Activated CD8-positive, alpha-beta T cell treated with anti-CD3 and anti-CD28 coated beads for 36 hours (primary cell): Measurements from ENCODE around the gene TMCC1. TPM values are rescaled to one million over a fixed set of nuclear protein-coding genes. Genes with fewer than 3 reads are reported as not detected.

Experiments
- ATAC-seq: fragments of 200-7000 bp; cut with Tn5 transposase; one replicate; pipeline ENCODE4 v1.10.0; 2021; ENCODE audit warnings: mild to moderate bottlenecking, moderate library complexity
- CTCF ChIA-PET: fragments of 350-600 bp; sonication (Branson Sonifier 250); formaldehyde crosslinking; loops from one replicate; lab custom pipeline; 2021; ENCODE audit warnings: antibody characterized with exemption; lab: Charles Lee
- POLR2A ChIA-PET: fragments of 350-600 bp; sonication (Branson Sonifier 250); formaldehyde crosslinking; loops from one replicate; lab custom pipeline; 2021; ENCODE audit warnings: antibody characterized with exemption; lab: Charles Lee
- DNase-seq: peaks from one replicate; pipeline ENCODE4 v3.0.0-alpha.2; 2020
- H3K27ac Mint-ChIP-seq: one replicate; pipeline ENCODE4 v1.8.0; 2021; ENCODE audit warnings: mild to moderate bottlenecking, mixed read lengths
- H3K27me3 Mint-ChIP-seq: one replicate; pipeline ENCODE4 v1.8.0; 2021; ENCODE audit warnings: mixed read lengths
- H3K36me3 Mint-ChIP-seq: one replicate; pipeline ENCODE4 v1.8.0; 2021; ENCODE audit warnings: low read depth, mixed read lengths
- H3K4me1 Mint-ChIP-seq: one replicate; pipeline ENCODE4 v1.8.0; 2021; ENCODE audit warnings: low read depth, mixed read lengths
- H3K4me3 Mint-ChIP-seq: one replicate; pipeline ENCODE4 v1.8.0; 2021; ENCODE audit warnings: mild to moderate bottlenecking, moderate library complexity, mixed read lengths
- H3K9me3 Mint-ChIP-seq: one replicate; pipeline ENCODE4 v1.8.0; 2021; ENCODE audit warnings: mixed read lengths
- CTCF ChIP-seq: fragments of 200-600 bp; IDR thresholded peaks from one replicate; pipeline ENCODE4 v1.8.0; 2022; ENCODE audit warnings: antibody characterized with exemption, mild to moderate bottlenecking
- intact Hi-C: fragments of 100-400 bp; cut with micrococcal nuclease; formaldehyde crosslinking; loops from one replicate; pipeline ENCODE4 v1.10.0; 2022
- total RNA-seq, 2 experiments: library from RNA; stranded (reverse); gene quantifications; one replicate each; pipeline ENCODE4 v1.2.3, GENCODE V29; 2021

The TMCC1 gene
- total RNA-seq, 2 experiments from 2014 or later = 14.1 to 18.0 TPM

- ChIA-PET POLR2A (interaction anchor here (1.0 kb wide), 1 partner anchor 9 kb away, joined by 4 read pairs; no protein-coding TSS in a partner anchor), CTCF (interaction anchor here (0.5 to 2.0 kb wide), 4 partner anchors 23 to 320 kb away, joined by 3 to 7 read pairs (median 5); no protein-coding TSS in a partner anchor)
- no peak for ATAC-seq
- peaks cover 1% of the 10 kb centered on the region for H3K36me3 Mint-ChIP-seq
- TF ChIP-seq CTCF = no peak
- DNase-seq = no peak
- peaks cover 31% of the 10 kb centered on the region for H3K27me3 Mint-ChIP-seq
- H3K27ac Mint-ChIP-seq = no peak overlapping the region
- H3K4me1 Mint-ChIP-seq = peaks cover 4% of the 10 kb centered on the region
- no peak overlapping the region for H3K4me3 Mint-ChIP-seq
- H3K9me3 Mint-ChIP-seq = no peaks in the 10 kb centered on the region
- intact Hi-C loops = no loop called here
Measured at GRCh38 chr3:129604767-129605166, 288.7 kb downstream of the TMCC1 start.

GRCh38 chr3:129603991-129604749, 289.3 kb downstream of the TMCC1 start:
- intact Hi-C loops = no loop called here
- DNase-seq = no peak
- Mint-ChIP-seq H3K27ac (no peak overlapping the region), H3K9me3 (no peaks in the 10 kb centered on the region), H3K27me3 (peaks cover 29% of the 10 kb centered on the region), H3K4me1 (peaks cover 4% of the 10 kb centered on the region), H3K36me3 (peaks cover 1% of the 10 kb centered on the region), H3K4me3 (no peak overlapping the region)
- ChIA-PET POLR2A (interaction anchor here (1.5 to 2.5 kb wide), 2 partner anchors 10 to 112 kb away, joined by 3 to 7 read pairs; no protein-coding TSS in a partner anchor), CTCF (interaction anchor here (1.1 kb wide), 1 partner anchor 25 kb away, joined by 3 read pairs; no protein-coding TSS in a partner anchor)
- TF ChIP-seq CTCF = no peak
- ATAC-seq = no peak

GRCh38 chr3:129603561-129603942, 290.0 kb downstream of the TMCC1 start:
- TF ChIP-seq CTCF = no peak
- Mint-ChIP-seq H3K9me3 (no peaks in the 10 kb centered on the region), H3K36me3 (peaks cover 1% of the 10 kb centered on the region), H3K27ac (no peak overlapping the region), H3K27me3 (peaks cover 25% of the 10 kb centered on the region), H3K4me1 (peaks cover 4% of the 10 kb centered on the region), H3K4me3 (no peak overlapping the region)
- ATAC-seq (no peak), DNase-seq (no peak)
- ChIA-PET POLR2A (interaction anchor here (1.5 to 2.5 kb wide), 2 partner anchors 9 to 112 kb away, joined by 3 to 7 read pairs; no protein-coding TSS in a partner anchor), CTCF (interaction anchor here (1.1 kb wide), 2 partner anchors 25 to 113 kb away, joined by 3 read pairs; no protein-coding TSS in a partner anchor)
- intact Hi-C loops = no loop called here

GRCh38 chr3:129602730-129603560, 290.6 kb downstream of the TMCC1 start:
- intact Hi-C loops = no loop called here
- POLR2A ChIA-PET = interaction anchor here (1.5 to 2.5 kb wide), 2 partner anchors 9 to 111 kb away, joined by 3 to 7 read pairs; no protein-coding TSS in a partner anchor

More at GRCh38 chr3:129602730-129603560, 290.6 kb downstream of the TMCC1 start:
- peaks cover 1% of the 10 kb centered on the region for H3K36me3 Mint-ChIP-seq
- DNase-seq (no peak), ATAC-seq (no peak)
- TF ChIP-seq CTCF = no peak
- H3K27me3 Mint-ChIP-seq = peaks cover 21% of the 10 kb centered on the region
- CTCF ChIA-PET = interaction anchor here (1.1 kb wide), 2 partner anchors 26 to 113 kb away, joined by 3 read pairs; no protein-coding TSS in a partner anchor
- peaks cover 4% of the 10 kb centered on the region for H3K4me1 Mint-ChIP-seq
- no peak overlapping the region for H3K4me3 Mint-ChIP-seq
- no peak overlapping the region for H3K27ac Mint-ChIP-seq
- no peaks in the 10 kb centered on the region for H3K9me3 Mint-ChIP-seq
